HUES6 (cell line): ENCODE results near the gene CORO6.
"Not testable (repeated sequence)": the region's sequence is repeated elsewhere in the genome, so short reads cannot be mapped to it uniquely, and the experiment has no call there.

Source experiments
- H3K27ac ChIP-seq: 2 replicates; pipeline ENCODE4 v1.7.0; 2013; ENCODE audit warnings: low read depth, mild to moderate bottlenecking, low read length, inconsistent platforms
- H3K27me3 ChIP-seq: 2 replicates; pipeline ENCODE4 v1.6.1; 2013; ENCODE audit warnings: low read length; ENCODE audit not compliant: control insufficient read depth, insufficient read depth
- H3K36me3 ChIP-seq: 2 replicates; pipeline ENCODE4 v1.6.1; 2013; ENCODE audit warnings: low read length; ENCODE audit not compliant: control insufficient read depth, insufficient read depth
- H3K4me1 ChIP-seq: 2 replicates; pipeline ENCODE4 v1.6.1; 2013; ENCODE audit warnings: low read length; ENCODE audit not compliant: control insufficient read depth, insufficient read depth
- H3K4me3 ChIP-seq: 2 replicates; pipeline ENCODE4 v1.5.1; 2013; ENCODE audit warnings: low read depth, low read length
- H3K9ac ChIP-seq: one replicate; pipeline ENCODE4 v1.6.1; 2013; ENCODE audit warnings: mild to moderate bottlenecking, low read length
- H3K9me3 ChIP-seq: 2 replicates; pipeline ENCODE4 v1.6.1; 2013; ENCODE audit warnings: low read depth, low read length; ENCODE audit not compliant: control insufficient read depth, insufficient read depth

Gene CORO6

GRCh38 chr17:29653995-29654714 lies 31.4 kb upstream of the CORO6 start:
- no peaks in the 10 kb centered on the region for H3K36me3 ChIP-seq
- no peak overlapping the region for H3K4me3 ChIP-seq
- H3K27ac ChIP-seq, result no peak overlapping the region
- H3K9ac ChIP-seq, result no peak overlapping the region
- H3K27me3 ChIP-seq, result no peaks in the 10 kb centered on the region
- H3K4me1 ChIP-seq, result no peaks in the 10 kb centered on the region
- H3K9me3 ChIP-seq, result no peaks in the 10 kb centered on the region

- no peaks in the 10 kb centered on the region for H3K9me3 ChIP-seq
- no peak overlapping the region for H3K4me3 ChIP-seq
- no peaks in the 10 kb centered on the region for H3K27me3 ChIP-seq
- no peak overlapping the region for H3K9ac ChIP-seq
- no peaks in the 10 kb centered on the region for H3K36me3 ChIP-seq
- H3K4me1 ChIP-seq, result no peaks in the 10 kb centered on the region
- no peak overlapping the region for H3K27ac ChIP-seq
Measured at GRCh38 chr17:29652976-29653375, 30.3 kb upstream of the CORO6 start.

- H3K27me3 ChIP-seq, H3K9me3 ChIP-seq, H3K36me3 ChIP-seq, H3K9ac ChIP-seq, H3K27ac ChIP-seq, H3K4me1 ChIP-seq, H3K4me3 ChIP-seq: not testable (repeated sequence)
Measured at GRCh38 chr17:29651913-29652312, 29.2 kb upstream of the CORO6 start.

GRCh38 chr17:29650396-29650795 lies 27.7 kb upstream of the CORO6 start:
- no peaks in the 10 kb centered on the region for H3K27me3 ChIP-seq
- no peaks in the 10 kb centered on the region for H3K36me3 ChIP-seq
- H3K9ac ChIP-seq, result no peak overlapping the region
- H3K4me3 ChIP-seq, result no peak overlapping the region
- no peaks in the 10 kb centered on the region for H3K9me3 ChIP-seq
- no peaks in the 10 kb centered on the region for H3K4me1 ChIP-seq
- H3K27ac ChIP-seq, result no peak overlapping the region

- Histone ChIP-seq H3K4me1 (no peaks in the 10 kb centered on the region), H3K9me3 (no peaks in the 10 kb centered on the region)
Measured at GRCh38 chr17:29649359-29649758, 26.6 kb upstream of the CORO6 start.

DNA sequence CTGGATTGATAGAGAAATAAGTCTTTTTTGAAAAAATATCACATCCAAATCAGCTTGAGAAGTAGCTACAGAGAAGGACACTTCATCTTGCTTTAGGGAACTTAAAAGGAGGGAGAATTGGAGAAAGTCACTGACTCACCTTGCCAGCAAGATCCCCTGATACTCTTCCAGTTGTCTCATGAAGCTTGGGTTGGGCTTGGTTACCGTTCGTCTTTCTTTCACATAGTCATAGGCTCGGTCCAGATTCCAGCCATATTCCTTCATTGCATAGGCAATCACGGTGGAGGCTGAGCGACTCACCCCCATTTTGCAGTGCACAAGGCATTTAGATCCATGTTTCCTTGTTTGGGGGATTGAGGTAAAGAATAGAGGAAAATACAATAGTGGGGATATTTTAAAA lies 25.3 kb upstream of the CORO6 start:
- no peaks in the 10 kb centered on the region for H3K9me3 ChIP-seq
- no peaks in the 10 kb centered on the region for H3K36me3 ChIP-seq
- no peaks in the 10 kb centered on the region for H3K4me1 ChIP-seq
- no peaks in the 10 kb centered on the region for H3K27me3 ChIP-seq
- H3K4me3 ChIP-seq, result no peak overlapping the region
- H3K9ac ChIP-seq, result no peak overlapping the region
- no peak overlapping the region for H3K27ac ChIP-seq

More at GRCh38 chr17:29649359-29649758, 26.6 kb upstream of the CORO6 start:
- Histone ChIP-seq H3K27me3 (no peaks in the 10 kb centered on the region), H3K27ac (no peak overlapping the region), H3K4me3 (no peak overlapping the region), H3K9ac (no peak overlapping the region), H3K36me3 (no peaks in the 10 kb centered on the region)

DNA sequence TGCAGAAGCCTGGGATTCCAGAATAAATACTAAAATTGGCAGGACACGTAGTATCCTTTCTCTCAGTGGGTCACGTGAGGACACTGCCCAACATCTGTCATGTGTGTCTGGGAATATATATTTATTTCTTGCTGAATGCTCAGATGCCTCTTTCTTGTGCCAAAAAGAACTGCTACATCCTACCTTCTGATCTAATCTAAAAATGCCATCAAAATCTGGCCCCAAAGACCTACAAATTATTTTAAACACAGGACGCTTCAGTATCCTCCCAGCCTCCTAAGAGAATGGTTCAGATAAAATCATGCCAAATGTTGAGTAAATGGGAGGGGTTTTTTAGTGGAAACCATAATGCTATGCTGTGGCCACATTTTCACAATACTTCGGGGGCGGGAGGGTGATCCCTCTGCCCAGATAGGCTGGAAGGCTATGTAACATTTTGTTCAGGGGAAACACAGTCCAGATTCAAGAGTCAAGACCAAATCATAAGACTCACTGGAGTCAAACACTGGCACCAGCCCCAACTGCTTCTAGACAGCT lies 22.9 kb upstream of the CORO6 start:
- no peak overlapping the region for H3K27ac ChIP-seq
- H3K9ac ChIP-seq, result no peak overlapping the region
- H3K36me3 ChIP-seq, result no peaks in the 10 kb centered on the region
- no peaks in the 10 kb centered on the region for H3K27me3 ChIP-seq
- H3K9me3 ChIP-seq, result no peaks in the 10 kb centered on the region
- H3K4me3 ChIP-seq, result no peak overlapping the region
- peaks cover 8% of the 10 kb centered on the region; the same call in 1 of the 2 replicates for H3K4me1 ChIP-seq

GRCh38 chr17:29643817-29644160 lies 21.1 kb upstream of the CORO6 start:
- Histone ChIP-seq H3K36me3 (no peaks in the 10 kb centered on the region), H3K27me3 (no peaks in the 10 kb centered on the region), H3K4me1 (peaks cover 19% of the 10 kb centered on the region), H3K4me3 (no peak overlapping the region), H3K27ac (no peak overlapping the region), H3K9me3 (no peaks in the 10 kb centered on the region), H3K9ac (no peak overlapping the region)

GRCh38 chr17:29642171-29642611 lies 19.5 kb upstream of the CORO6 start:
- no peak overlapping the region for H3K4me3 ChIP-seq
- H3K27me3 ChIP-seq, result no peaks in the 10 kb centered on the region
- H3K9me3 ChIP-seq, result no peaks in the 10 kb centered on the region
- H3K27ac ChIP-seq, result no peak overlapping the region
- H3K9ac ChIP-seq, result no peak overlapping the region
- H3K36me3 ChIP-seq, result no peaks in the 10 kb centered on the region
- H3K4me1 ChIP-seq, result peaks cover 19% of the 10 kb centered on the region

DNA sequence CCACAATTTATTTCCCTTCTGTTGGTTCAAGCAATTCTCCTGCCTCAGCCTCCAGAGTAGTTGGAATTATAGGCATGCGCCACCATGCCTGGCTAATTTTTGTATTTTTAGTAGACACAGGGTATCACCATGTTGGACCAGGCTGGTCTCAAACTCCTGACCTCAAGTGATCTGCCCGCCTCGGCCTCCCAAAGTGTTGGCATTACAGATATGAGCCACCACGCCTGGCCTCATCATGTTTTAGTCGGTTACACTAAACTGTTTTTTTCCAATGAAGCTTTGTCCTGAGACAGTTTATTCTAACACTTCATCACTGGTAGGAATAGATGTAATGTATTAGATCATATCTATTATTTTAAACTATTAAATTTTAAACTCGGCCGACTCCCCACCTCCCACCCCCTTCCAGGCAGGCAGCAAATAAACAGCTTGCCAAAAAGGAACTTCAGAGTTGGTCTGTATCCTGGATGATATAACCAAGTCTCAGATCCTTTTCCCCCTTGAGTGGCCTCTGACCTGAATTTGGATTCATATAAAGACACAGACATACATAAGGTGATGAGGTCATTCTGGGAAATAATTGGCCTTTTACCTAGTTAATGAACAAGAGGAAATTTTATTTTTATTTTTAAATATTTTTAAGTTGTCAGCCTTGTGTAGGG lies 18.4 kb upstream of the CORO6 start:
- Histone ChIP-seq H3K4me3 (no peak overlapping the region), H3K4me1 (peaks cover 19% of the 10 kb centered on the region), H3K9ac (no peak overlapping the region), H3K9me3 (no peaks in the 10 kb centered on the region), H3K36me3 (peaks cover 4% of the 10 kb centered on the region; the same call in 1 of the 2 replicates), H3K27ac (no peak overlapping the region), H3K27me3 (no peaks in the 10 kb centered on the region)

DNA sequence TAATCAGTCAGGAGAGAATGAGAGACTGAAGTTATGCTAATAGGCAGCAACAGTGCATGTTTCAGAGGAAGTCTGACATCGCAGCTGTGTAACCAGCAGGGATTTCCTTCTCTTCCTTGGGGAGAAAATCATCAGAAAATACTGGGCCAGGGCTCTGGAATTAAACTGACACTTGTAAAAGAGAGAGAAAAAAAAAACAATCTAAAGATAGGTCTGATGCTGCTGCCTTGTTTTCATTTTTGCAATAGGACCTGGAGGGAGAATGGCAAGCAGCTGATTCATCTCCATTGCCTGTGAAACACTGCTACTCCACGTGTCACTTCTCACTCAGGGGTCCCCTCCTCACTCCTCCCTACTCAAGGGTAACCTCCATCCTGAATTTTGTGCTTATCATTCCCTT lies 17.7 kb upstream of the CORO6 start:
- Histone ChIP-seq H3K27ac (no peak overlapping the region), H3K4me3 (no peak overlapping the region), H3K27me3 (no peaks in the 10 kb centered on the region), H3K36me3 (peaks cover 4% of the 10 kb centered on the region; the same call in 1 of the 2 replicates), H3K9me3 (no peaks in the 10 kb centered on the region), H3K9ac (no peak overlapping the region), H3K4me1 (peaks cover 19% of the 10 kb centered on the region)
